ENCODE results near the gene KNTC1.

KNTC1 gene

DNA sequence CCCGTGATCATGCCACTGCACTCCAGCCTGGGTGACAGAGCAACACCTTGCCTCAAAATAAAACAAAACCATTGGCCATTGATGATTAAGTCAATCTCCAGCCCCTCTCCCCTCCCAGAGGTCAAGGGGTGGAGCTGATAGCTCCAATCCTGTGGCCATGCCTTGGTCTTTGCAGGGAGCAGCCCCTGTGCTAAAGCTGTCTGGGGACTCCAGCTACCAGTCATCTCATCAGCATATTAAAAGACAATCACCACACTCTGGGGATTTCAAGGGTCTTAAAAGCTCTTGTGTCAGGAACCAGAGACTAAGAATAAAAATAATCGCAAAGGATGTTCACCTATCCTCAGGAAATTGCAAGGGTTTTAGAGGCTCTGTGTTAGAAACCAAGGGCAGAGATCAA, 145.5 kb downstream of the KNTC1 start:
- Histone ChIP-seq H3K27me3 (ENCODE audit: low read depth, low read length) (no peaks in the 10 kb centered on the region), H3K4me3 (ENCODE audit: low read length) (no peak overlapping the region), H3K9ac (ENCODE audit: low read length) (no peak overlapping the region), H3K79me2 (ENCODE audit: low read length) (no peaks in the 10 kb centered on the region), H2AFZ (ENCODE audit: low read depth, low read length) (no peak overlapping the region), H3K4me2 (ENCODE audit: low read length) (peak overlapping the region; percentile 29), H3K27ac (ENCODE audit: low read length) (no peak overlapping the region), H3K36me3 (replicated peaks; ENCODE audit: low read depth, low read length) (no peaks in the 10 kb centered on the region), H3K4me1 (ENCODE audit: low read length) (peaks cover 8% of the 10 kb centered on the region), H4K20me1 (ENCODE audit: insufficient read depth, low read length) (no peaks in the 10 kb centered on the region), H3K9me3 (ENCODE audit: insufficient read depth, low read length) (no peaks in the 10 kb centered on the region)
- no peak for TF ChIP-seq EZH2phosphoT487 (IDR thresholded peaks at IDR 0.05; ENCODE audit: low read depth)
- TF ChIP-seq, protein P1, sequence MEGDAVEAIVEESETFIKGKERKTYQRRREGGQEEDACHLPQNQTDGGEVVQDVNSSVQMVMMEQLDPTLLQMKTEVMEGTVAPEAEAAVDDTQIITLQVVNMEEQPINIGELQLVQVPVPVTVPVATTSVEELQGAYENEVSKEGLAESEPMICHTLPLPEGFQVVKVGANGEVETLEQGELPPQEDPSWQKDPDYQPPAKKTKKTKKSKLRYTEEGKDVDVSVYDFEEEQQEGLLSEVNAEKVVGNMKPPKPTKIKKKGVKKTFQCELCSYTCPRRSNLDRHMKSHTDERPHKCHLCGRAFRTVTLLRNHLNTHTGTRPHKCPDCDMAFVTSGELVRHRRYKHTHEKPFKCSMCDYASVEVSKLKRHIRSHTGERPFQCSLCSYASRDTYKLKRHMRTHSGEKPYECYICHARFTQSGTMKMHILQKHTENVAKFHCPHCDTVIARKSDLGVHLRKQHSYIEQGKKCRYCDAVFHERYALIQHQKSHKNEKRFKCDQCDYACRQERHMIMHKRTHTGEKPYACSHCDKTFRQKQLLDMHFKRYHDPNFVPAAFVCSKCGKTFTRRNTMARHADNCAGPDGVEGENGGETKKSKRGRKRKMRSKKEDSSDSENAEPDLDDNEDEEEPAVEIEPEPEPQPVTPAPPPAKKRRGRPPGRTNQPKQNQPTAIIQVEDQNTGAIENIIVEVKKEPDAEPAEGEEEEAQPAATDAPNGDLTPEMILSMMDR (IDR thresholded peaks at IDR 0.05; ENCODE audit: low read depth, low read length) = no peak
